ENCODE results near the gene LBX2. TPM values are rescaled to one million over a fixed set of nuclear protein-coding genes. Genes with fewer than 3 reads are reported as not detected.

Gene LBX2
- polyA plus RNA-seq, 1 of the 3 experiments (the other 2 are of a cell fraction), result 0.03 TPM

- ChIA-PET CTCF (interaction anchor here (1.2 to 7.0 kb wide), 6 partner anchors 14 to 59 kb away, joined by 3 to 80 read pairs (median 10); partner anchors contain the start of genes CCDC142, LBX2, PCGF1 and TLX2), POLR2A (interaction anchor here (1.3 to 2.5 kb wide), 8 partner anchors 8 to 70 kb away, joined by 4 to 13 read pairs (median 6); partner anchors contain the start of genes CCDC142, MRPL53, PCGF1 and TLX2)
Observed at GRCh38 chr2:74528600-74529356, 29.4 kb upstream of the LBX2 start.

More at GRCh38 chr2:74528600-74529356, 29.4 kb upstream of the LBX2 start:
- TF ChIP-seq USF2 (IDR thresholded peaks at IDR 0.05; ENCODE audit: borderline replicate concordance, low read depth, low read length) (no peak), GABPA (IDR thresholded peaks at IDR 0.05; ENCODE audit: low read depth) (no peak), USF1 (IDR thresholded peaks at IDR 0.05; ENCODE audit: borderline replicate concordance, low read depth) (no peak), ELF1 (IDR thresholded peaks at IDR 0.05) (no peak), REST (IDR thresholded peaks at IDR 0.05; ENCODE audit: low read depth, low read length) (no peak), EZH2phosphoT487 (IDR thresholded peaks at IDR 0.05; ENCODE audit: borderline replicate concordance, low read depth) (no peak), RCOR1 (IDR thresholded peaks at IDR 0.05; ENCODE audit: low read length) (no peak), POLR2AphosphoS5 (IDR thresholded peaks at IDR 0.05; ENCODE audit: low read depth, low read length) (no peak)
- H3K4me3 ChIP-seq (ENCODE audit: low read depth in 2 of 2, low read length in 1 of 2), result peak overlapping the region; percentile 83 to 99
- peak overlapping the region; percentile 90 for H3K4me2 ChIP-seq
- H3K79me2 ChIP-seq (ENCODE audit: insufficient read depth), result peaks cover 45% of the 10 kb centered on the region
- peaks cover 26 to 49% of the 10 kb centered on the region in 2 experiments for H3K36me3 ChIP-seq (replicated peaks in 1 of 2; ENCODE audit: control insufficient read depth in 1 of 2, insufficient read depth in 2 of 2, low read length in 1 of 2)
- DNase-seq, result no peak
- H3K4me1 ChIP-seq (ENCODE audit: control insufficient read depth in 1 of 2, insufficient read depth in 2 of 2, low read depth in 1 of 2, low read length in 1 of 2), result peaks cover 13 to 24% of the 10 kb centered on the region in 2 experiments
- peak overlapping the region; percentile 68 to 92 for H3K27ac ChIP-seq (ENCODE audit: low read depth in 2 of 2, low read length in 1 of 2)
- peaks cover 11% of the 10 kb centered on the region for H3F3A ChIP-seq (replicated peaks; ENCODE audit: insufficient read depth)
- H2AFZ ChIP-seq (ENCODE audit: low read depth), result peak overlapping the region; percentile 56
- no peaks in the 10 kb centered on the region for H3K9me2 ChIP-seq
- 5% methylated on average over 22 of the region's 29 CpGs for WGBS (ENCODE audit: low lambda C conversion rate)
- H3K27me3 ChIP-seq (ENCODE audit: insufficient read depth), result no peaks in the 10 kb centered on the region
- H4K20me1 ChIP-seq (ENCODE audit: insufficient read depth), result no peaks in the 10 kb centered on the region
- H3K9ac ChIP-seq, result peak overlapping the region; percentile 90
- no peaks in the 10 kb centered on the region for H3K9me3 ChIP-seq
